HCT116 (cell line): Measurements from ENCODE around the gene PXMP2.

Source experiments
- CTCF ChIP-seq, 3 experiments: fragments of 200-600 bp in 1 of 3; sonication (generic) in 1 of 3; IDR thresholded peaks in 2 of 3; conservative IDR thresholded peaks in 1 of 3; 2 replicates each; pipeline ENCODE4 v1.5.1; 2012 to 2017; ENCODE audit warnings: low read depth in 2 of 3, low read length in 2 of 3, antibody characterized with exemption in 1 of 3, borderline replicate concordance in 1 of 3, control low read depth in 1 of 3, mild to moderate bottlenecking in 1 of 3, mixed read lengths in 1 of 3, mixed run types in 1 of 3, moderate library complexity in 1 of 3; ENCODE audit not compliant: insufficient read depth in 1 of 3
- MAX ChIP-seq: IDR thresholded peaks from 2 replicates; pipeline ENCODE4 v1.6.1; 2012
- POLR2A ChIP-seq: IDR thresholded peaks from 2 replicates; pipeline ENCODE4 v1.7.0; 2011; ENCODE audit warnings: borderline replicate concordance; ENCODE audit not compliant: insufficient read depth, insufficient read length; ENCODE audit errors: extremely low read depth
- POLR2AphosphoS5 ChIP-seq: IDR thresholded peaks from 2 replicates; pipeline ENCODE4 v1.6.1; 2011; ENCODE audit warnings: mild to moderate bottlenecking, low read depth, low read length, moderate library complexity
- SIN3A ChIP-seq: IDR thresholded peaks from 2 replicates; pipeline ENCODE4 v1.6.1; 2012; ENCODE audit warnings: low read depth
- TCF7L2 ChIP-seq: IDR thresholded peaks from 2 replicates; pipeline ENCODE4 v1.7.0; 2011; ENCODE audit warnings: borderline replicate concordance, inconsistent platforms; ENCODE audit not compliant: insufficient read depth, insufficient read length; ENCODE audit errors: extremely low read depth
- ZBTB33 ChIP-seq: IDR thresholded peaks from 2 replicates; pipeline ENCODE4 v1.6.1; 2011; ENCODE audit warnings: mild to moderate bottlenecking, low read length, moderate library complexity; ENCODE audit not compliant: insufficient replicate concordance; ENCODE audit errors: extremely low read depth

- TF ChIP-seq CTCF (IDR thresholded peaks at IDR 0.05 in 2 of 3, conservative IDR thresholded peaks at IDR 0.05 in 1 of 3; ENCODE audit: borderline replicate concordance in 1 of 3, insufficient read depth in 1 of 3, low read depth in 2 of 3, low read length in 2 of 3) (no peak), POLR2AphosphoS5 (no peak), POLR2A (no peak), SIN3A (no peak), TCF7L2 (no peak), ZBTB33 (no peak), MAX (no peak)
These were observed 44.2 kb upstream of the PXMP2 start for GRCh38 chr12:132642846-132643835.
